Cerebellar nuclear complex (tissue), 1 donor: Measurements from ENCODE around the gene KIR2DL4.
"Not testable (repeated sequence)": the region's sequence is repeated elsewhere in the genome, so short reads cannot be mapped to it uniquely, and the experiment has no call there.

Source experiments
- DNase-seq, 2 experiments: peaks; one replicate each; lab custom pipeline; 2025; lab: John Stamatoyannopoulos, UW

The KIR2DL4 gene

GRCh38 chr19:54803410-54803809 lies at the start of gene KIR2DL4:
KIR2DL4 (plus strand) TSS chr19:54803610; CDS start chr19:54803652, 42 bp downstream.
- no peak for DNase-seq

GRCh38 chr19:54756204-54757110 lies 47.0 kb upstream of the KIR2DL4 start:
- DNase-seq, result not testable (repeated sequence)

GRCh38 chr19:54758577-54758976 lies 44.8 kb upstream of the KIR2DL4 start:
- DNase-seq, result not testable (repeated sequence)

DNA sequence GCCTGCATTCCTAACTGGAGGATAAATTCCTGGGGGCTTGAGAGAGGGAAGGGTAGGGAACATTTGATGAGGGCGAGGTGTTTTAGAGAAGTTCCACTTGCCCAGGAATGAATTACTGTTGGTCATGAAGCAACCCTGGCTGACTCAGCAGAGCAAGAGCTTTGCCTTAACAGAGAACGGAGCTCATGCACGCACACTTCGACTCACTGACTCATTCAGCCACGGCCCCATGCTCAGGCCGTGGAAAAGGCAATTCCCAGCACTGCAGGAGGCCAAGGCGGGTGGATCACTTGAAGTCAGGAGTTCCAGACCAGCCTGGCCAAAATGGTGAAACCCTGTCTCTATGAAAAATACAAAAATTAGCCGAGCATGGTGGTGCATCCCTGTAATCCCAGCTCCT lies 39.2 kb upstream of the KIR2DL4 start:
- DNase-seq, result not testable (repeated sequence)

GRCh38 chr19:54766464-54766863 lies 36.9 kb upstream of the KIR2DL4 start:
- DNase-seq, result not testable (repeated sequence)

DNA sequence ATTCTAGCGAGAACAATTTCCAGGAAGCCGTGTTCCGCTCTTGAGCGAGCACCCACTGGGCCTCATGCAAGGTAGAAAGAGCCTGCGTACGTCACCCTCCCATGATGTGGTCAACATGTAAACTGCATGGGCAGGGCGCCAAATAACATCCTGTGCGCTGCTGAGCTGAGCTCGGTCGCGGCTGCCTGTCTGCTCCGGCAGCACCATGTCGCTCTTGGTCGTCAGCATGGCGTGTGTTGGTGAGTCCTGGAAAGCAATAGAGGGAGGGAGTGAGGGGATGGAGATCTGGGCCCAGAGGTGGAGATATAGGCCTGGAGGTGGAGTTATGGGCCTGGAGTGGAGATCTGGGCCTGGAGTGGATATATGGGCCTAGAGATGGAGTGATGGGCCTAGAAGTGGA lies 33.8 kb upstream of the KIR2DL4 start, which contains the start of gene KIR2DL1:
Gene KIR2DL1, plus strand, starts transcription at position 148 of the 400 bp plus-strand sequence. Its CDS starts 58 bp downstream, at position 206.
- not testable (repeated sequence) for DNase-seq

DNA sequence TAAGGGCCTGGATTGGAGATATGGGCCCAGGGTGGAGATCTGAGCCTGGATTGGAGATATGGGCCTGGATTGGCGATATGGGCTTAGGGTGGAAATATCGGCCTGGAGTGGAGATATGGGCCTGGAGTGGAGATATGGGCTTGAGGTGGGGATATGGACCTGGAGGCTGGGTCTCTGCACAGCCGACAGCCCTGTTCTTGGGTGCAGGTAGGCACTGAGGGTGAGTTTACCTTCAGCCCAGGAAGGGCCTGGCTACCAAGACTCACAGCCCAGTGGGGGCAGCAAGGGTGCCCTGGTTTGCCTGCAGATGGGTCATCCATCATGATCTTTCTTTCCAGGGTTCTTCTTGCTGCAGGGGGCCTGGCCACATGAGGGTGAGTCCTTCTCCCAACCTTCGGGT lies 32.9 kb upstream of the KIR2DL4 start:
- not testable (repeated sequence) for DNase-seq

- not testable (repeated sequence) for DNase-seq
Observed at GRCh38 chr19:54771018-54771960, 32.1 kb upstream of the KIR2DL4 start.

DNA sequence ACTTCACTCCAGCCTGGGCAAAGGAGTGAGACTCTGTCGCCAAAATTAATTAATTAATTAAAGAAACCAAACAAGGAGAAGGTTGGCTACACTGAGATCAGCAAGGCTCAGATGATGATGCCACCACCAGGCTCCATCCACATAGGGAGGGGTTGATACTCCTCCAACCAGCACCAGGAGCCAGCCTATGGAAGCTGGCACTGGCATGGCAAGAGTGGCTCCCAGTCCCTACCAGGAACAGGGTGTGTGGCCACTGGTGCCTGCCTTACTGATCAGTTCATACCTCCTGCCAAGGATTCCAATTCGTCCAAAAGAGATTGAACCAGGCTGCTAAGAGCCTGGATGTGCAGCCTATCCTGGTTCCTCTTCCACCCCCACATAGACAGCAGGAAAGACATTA lies 30.7 kb upstream of the KIR2DL4 start:
- not testable (repeated sequence) for DNase-seq

DNA sequence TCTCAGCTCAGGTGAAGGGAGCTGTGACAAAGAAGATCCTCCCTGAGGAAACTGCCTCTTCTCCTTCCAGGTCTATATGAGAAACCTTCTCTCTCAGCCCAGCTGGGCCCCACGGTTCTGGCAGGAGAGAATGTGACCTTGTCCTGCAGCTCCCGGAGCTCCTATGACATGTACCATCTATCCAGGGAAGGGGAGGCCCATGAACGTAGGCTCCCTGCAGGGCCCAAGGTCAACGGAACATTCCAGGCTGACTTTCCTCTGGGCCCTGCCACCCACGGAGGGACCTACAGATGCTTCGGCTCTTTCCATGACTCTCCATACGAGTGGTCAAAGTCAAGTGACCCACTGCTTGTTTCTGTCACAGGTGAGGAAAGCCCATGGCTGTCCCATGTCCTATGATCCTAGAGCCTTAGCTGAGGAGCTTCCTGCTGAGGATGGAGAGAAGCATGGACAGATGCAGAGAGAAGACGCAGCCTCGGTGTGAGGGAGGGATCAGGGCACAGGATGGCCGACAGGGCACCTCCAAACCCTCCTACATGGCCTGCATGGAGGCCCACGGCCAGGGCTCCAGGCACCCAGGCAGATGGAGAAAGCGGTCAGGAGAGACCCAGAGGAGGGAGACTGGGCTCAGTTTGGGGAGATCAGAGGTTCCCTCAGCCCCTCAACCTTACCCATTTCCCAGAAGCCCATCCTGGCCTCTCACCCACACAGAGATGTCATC lies 28.2 kb upstream of the KIR2DL4 start:
- not testable (repeated sequence) for DNase-seq

- DNase-seq, result not testable (repeated sequence)
Observed at GRCh38 chr19:54775830-54776229, 27.6 kb upstream of the KIR2DL4 start.

DNA sequence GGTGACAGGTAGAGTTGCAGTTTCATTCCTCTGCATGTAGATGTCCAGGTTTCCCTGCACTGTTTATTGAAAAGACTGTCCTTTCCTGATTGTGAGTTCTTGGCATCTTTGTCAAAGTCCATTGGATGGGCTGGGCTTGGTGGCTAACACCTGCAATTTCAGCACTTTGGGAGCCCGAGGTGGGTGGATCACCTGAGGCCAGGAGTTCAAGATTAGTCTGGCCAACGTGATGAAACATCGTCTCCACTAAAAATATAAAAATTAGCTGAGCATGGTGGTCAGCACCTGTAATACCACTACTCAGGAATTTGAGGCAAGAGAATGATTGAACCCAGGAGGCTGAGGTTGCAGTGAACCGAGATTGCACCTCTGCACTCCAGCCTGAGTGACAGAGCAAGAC lies 25.6 kb upstream of the KIR2DL4 start:
- not testable (repeated sequence) for DNase-seq

DNA sequence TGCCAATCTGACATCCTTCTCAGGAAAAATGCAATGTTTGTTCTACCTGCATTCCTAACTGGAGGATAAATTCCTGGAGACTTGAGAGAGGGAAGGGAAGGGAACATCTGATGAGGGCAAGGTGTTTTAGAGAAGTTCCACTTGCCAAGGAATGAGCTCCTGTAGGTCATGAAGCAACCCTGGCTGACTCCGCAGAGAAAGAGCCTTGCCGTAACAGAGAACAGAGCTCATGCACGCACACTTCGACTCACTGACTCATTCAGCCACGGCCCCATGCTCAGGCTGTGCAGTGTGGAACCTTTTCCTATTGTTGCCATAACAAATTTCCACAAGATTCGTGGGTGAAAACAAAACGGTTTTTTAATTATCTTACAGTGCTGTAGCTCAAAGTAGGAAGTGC lies 24.5 kb upstream of the KIR2DL4 start:
- not testable (repeated sequence) for DNase-seq

DNA sequence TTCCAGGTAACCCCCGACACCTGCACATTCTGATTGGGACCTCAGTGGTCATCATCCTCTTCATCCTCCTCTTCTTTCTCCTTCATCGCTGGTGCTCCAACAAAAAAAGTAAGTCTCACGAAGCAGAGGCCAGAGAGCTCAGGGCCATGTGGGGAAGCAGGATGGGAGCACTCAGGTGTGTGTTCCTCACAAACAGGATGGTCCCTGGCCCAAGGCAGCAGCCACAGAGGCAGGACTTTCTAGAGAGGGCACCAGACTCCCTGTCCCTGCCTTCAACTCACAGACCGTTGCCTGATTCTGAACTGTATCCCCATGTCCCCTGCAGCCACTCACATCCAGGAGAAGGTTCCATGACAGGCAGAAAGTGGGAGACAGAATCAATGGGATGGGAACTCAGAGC lies 20.5 kb upstream of the KIR2DL4 start:
- not testable (repeated sequence) for DNase-seq

DNA sequence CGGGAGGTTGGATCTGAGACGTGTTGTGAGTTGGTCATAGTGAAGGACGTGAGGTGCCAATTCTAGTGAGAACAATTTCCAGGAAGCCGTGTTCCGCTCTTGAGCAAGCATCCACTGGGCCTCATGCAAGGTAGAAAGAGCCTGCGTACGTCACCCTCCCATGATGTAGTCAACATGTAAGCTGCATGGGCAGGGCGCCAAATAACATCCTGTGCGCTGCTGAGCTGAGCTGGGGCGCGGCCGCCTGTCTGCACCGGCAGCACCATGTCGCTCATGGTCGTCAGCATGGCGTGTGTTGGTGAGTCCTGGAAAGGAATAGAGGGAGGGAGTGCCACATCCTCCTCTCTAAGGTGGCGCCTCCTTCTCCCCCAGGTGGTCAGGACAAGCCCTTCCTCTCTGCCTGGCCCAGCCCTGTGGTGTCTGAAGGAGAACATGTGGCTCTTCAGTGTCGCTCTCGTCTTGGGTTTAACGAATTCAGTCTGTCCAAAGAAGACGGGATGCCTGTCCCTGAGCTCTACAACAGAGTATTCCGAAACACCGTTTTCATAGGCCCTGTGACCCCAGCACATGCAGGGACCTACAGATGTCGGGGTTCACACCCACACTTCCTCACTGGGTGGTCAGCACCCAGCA lies 17.2 kb upstream of the KIR2DL4 start:
- DNase-seq, result not testable (repeated sequence)

DNA sequence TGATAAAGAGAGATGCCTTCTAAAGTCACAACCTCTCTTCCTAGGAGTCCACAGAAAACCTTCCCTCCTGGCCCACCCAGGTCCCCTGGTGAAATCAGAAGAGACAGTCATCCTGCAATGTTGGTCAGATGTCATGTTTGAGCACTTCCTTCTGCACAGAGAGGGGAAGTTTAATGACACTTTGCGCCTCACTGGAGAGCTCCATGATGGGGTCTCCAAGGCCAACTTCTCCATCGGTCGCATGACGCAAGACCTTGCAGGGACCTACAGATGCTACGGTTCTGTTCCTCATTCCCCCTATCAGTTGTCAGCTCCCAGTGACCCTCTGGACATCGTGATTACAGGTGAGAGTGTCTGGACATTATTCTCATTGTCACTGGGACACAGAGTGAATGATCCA lies 15.3 kb upstream of the KIR2DL4 start:
- DNase-seq, result not testable (repeated sequence)

DNA sequence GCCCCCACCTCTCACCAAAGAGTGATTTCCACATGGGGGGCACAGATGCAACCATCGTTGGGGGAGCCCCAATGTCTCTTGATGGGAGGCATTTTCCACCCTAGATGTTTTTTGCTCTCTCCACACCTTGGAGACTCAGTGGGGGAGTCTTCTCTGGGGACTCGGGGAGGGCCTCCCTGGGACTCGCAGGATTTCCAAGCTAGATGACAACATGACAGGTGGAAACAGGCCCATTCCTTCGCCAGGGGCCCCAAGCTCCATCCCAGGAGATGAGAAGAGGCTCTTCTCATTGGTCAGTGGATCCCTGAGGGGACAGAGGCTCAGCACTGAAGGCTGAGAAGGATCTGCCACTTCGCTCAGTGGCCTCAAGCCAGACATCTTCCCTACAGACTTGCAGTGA lies 12.7 kb upstream of the KIR2DL4 start:
- no peak for DNase-seq

GRCh38 chr19:54791476-54791875 lies 11.9 kb upstream of the KIR2DL4 start:
- no peak for DNase-seq

- no peak for DNase-seq
Observed at GRCh38 chr19:54792814-54793213, 10.6 kb upstream of the KIR2DL4 start.

DNA sequence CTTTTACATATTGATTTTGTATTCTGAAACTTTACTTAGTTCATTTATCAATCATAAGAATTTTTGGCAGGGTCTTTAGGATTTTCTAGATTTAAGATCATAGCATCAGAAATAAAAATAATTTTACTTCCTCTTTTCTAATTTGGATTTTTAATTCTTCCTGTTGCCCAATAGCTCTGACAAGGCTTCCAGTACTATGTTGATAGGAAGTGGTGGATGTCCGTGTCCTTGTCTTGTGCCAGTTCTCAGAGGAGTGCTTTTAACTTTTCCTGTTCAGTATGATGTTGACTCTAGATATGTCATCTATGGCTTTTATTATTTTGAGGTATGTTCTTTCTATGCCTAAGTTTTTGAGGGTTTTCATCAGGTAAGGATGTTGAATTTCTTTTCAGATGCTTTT lies 7.7 kb upstream of the KIR2DL4 start:
- no peak for DNase-seq

DNA sequence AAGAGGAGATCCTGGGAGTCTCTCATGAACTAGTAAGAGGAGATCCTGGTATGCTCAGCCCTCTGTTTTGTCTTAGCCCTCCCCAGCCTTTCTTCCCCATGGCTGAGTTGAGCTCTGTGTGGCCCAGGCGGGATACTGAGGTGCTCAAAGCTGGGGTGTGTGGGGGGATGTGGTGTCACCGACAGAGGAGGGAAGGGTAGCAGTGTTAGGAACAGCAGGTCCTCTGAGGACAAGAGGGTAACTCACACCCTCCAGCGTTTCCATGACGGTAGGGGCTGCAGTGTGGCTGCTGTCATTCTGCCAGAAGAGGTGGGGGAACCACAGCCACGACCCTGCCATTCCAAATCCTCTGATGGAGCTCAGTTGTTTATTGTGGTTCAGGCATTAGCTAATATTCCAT lies 691 bp downstream of the KIR2DL4 start:
- DNase-seq, result no peak
